BE2C (cell line): ENCODE results near the gene NKX2-3. TPM values are rescaled to one million over a fixed set of nuclear protein-coding genes. Genes with fewer than 3 reads are reported as not detected.

Source experiments
- DNase-seq: peaks from one replicate; pipeline ENCODE4 v3.0.0-alpha.2; 2020
- H3K27me3 ChIP-seq: fragments of 250-450 bp; sonication (Bioruptor Pico); 2 replicates; pipeline ENCODE4 v1.5.1; 2020; ENCODE audit warnings: mild to moderate bottlenecking
- H3K36me3 ChIP-seq: fragments of 250-450 bp; sonication (Bioruptor Pico); 2 replicates; pipeline ENCODE4 v1.5.1; 2020; ENCODE audit warnings: mild to moderate bottlenecking
- H3K4me1 ChIP-seq: fragments of 250-450 bp; sonication (Bioruptor Pico); 2 replicates; pipeline ENCODE4 v1.5.1; 2020
- H3K4me3 ChIP-seq: 2 replicates; pipeline ENCODE4 v1.5.1; 2011; ENCODE audit warnings: low read depth, low read length
- H3K9me3 ChIP-seq: fragments of 250-450 bp; sonication (Bioruptor Pico); 2 replicates; pipeline ENCODE4 v1.5.1; 2020
- polyA plus RNA-seq: library from polyadenylated mRNA; unstranded; fragments of >200 nt; gene quantifications from one replicate; pipeline ENCODE4 v1.2.1, GENCODE V29; 2012; ENCODE audit warnings: low read depth, missing spikeins; ENCODE audit not compliant: insufficient read length, insufficient read depth
- TF ChIP-seq, protein P1 (sequence below): IDR thresholded peaks from 2 replicates; pipeline ENCODE4 v1.5.1; 2012; ENCODE audit warnings: mild to moderate bottlenecking, low read depth, low read length

NKX2-3 gene
- not detected for polyA plus RNA-seq

DNA sequence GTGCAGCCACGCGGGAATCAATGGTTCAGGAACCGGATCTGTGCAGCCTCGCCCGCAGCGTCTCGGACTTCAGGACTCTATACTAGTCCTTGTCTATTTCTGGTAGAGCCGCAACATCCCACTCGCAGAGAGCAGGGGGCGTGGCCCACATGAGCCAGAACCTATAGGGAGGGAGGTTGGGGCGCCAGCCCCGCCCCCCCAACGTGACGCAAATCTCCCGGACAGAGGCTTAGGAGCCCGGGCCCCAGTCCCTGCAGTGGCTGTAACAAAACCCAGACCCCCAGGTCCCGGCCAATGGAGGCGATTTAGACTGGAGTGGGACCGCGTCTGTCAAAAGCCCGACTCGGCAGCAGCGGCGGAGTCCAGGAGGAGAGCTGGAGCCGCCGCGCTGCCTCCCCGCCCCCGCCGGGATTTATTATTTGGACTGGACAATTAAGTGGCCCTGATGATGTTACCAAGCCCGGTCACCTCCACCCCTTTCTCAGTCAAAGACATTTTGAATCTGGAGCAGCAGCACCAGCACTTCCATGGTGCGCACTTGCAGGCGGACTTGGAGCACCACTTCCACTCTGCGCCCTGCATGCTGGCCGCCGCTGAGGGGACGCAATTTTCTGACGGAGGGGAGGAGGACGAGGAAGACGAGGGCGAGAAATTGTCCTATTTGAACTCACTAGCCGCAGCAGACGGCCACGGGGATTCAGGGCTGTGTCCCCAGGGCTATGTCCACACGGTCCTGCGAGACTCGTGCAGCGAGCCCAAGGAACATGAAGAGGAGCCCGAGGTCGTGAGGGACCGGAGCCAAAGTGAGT lies at the start of gene NKX2-3:
TSS of gene NKX2-3 (plus strand) at position 256 of the 809 bp plus-strand sequence. CDS start at position 446, 190 bp downstream.
- peaks cover 100% of the 10 kb centered on the region for H3K27me3 ChIP-seq
- DNase-seq, result peak; percentile 87
- H3K4me3 ChIP-seq, result peak within 1 kb of the TSS; percentile 37
- TF ChIP-seq, protein P1, sequence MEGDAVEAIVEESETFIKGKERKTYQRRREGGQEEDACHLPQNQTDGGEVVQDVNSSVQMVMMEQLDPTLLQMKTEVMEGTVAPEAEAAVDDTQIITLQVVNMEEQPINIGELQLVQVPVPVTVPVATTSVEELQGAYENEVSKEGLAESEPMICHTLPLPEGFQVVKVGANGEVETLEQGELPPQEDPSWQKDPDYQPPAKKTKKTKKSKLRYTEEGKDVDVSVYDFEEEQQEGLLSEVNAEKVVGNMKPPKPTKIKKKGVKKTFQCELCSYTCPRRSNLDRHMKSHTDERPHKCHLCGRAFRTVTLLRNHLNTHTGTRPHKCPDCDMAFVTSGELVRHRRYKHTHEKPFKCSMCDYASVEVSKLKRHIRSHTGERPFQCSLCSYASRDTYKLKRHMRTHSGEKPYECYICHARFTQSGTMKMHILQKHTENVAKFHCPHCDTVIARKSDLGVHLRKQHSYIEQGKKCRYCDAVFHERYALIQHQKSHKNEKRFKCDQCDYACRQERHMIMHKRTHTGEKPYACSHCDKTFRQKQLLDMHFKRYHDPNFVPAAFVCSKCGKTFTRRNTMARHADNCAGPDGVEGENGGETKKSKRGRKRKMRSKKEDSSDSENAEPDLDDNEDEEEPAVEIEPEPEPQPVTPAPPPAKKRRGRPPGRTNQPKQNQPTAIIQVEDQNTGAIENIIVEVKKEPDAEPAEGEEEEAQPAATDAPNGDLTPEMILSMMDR, result no peak
- H3K4me1 ChIP-seq, result no peaks in the 10 kb centered on the region
- H3K9me3 ChIP-seq, result no peaks in the 10 kb centered on the region
- H3K36me3 ChIP-seq, result no peaks in the 10 kb centered on the region

DNA sequence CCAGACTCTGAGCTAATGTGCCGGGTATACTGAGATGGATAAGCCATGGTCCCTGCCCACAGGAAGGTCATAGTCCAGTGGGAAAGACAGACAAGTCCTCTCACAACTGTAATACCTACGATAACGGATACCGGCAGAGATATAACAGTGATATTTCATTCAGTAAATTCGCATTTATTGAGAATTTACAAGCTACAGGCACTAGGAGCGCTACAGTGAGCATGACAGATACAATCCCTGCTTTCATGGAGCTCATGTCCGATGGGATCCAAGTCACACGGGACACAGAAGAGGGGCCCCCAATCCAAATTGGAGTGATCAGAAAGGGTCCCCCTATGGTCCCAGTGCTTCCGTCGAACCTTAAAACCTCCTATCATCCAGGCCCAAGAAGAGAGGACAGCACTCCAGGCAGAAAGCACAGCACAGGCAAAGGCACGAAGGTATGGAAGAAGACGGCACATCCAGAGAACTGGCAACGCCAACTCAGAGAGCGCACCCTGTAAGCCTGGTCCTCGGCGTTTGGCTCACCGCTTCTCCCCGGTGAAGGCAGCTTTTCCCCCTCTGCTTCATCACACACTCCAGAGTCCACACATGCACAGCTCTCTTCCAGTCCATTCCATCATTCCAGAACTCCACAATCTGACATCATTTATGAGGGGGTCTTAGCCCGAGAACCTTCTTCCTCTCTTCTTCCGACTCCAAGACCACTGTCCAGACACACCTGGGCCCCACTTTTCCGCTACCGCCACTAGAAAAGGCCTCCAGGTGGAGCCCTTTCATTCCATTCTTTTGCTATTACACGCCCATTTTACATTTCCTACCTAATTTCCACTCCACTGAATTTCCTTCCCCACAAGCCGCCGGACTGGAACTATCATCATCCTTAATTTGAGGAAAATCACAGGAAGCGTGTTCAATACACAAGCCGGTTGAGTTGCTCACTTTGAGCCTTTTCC lies 47.8 kb upstream of the NKX2-3 start:
- H3K9me3 ChIP-seq, result no peaks in the 10 kb centered on the region
- no peaks in the 10 kb centered on the region for H3K4me1 ChIP-seq
- H3K36me3 ChIP-seq, result no peaks in the 10 kb centered on the region
- no peak overlapping the region for H3K4me3 ChIP-seq
- TF ChIP-seq, protein P1, result peak; percentile 36
- DNase-seq, result no peak
- peaks cover 3% of the 10 kb centered on the region for H3K27me3 ChIP-seq

DNA sequence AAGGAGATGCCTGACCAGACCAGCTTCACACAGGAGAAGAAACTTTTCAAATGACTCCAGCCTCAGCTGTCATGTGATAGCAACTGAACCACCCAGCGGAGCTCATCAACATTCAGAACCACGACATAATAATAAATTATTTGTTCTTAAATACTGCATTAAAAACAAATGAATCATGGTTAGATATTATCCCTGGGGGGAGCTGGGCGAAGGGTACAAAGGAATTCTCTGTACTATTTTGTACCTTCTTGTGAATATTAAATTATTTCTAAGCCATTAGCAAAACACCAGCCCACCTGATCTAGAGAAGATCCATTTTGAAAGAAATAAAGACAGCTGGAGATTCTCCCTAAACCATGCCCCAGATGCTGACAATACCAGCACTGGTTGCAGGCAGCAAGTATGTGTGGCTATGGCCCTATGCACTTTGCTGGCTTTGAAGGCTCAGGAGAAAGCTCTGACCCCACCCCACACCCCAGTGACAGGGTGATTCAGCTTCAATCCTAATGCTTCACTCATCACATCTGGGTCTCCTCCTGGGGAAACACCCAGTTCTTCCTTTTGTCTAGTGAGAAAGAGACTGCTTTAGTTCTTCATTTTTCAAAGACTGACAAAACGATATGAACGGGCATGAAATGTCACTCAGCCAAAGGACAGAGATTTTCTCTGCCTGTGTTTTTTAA lies 45.5 kb upstream of the NKX2-3 start:
- TF ChIP-seq, protein P1, result no peak
- no peaks in the 10 kb centered on the region for H3K4me1 ChIP-seq
- no peak for DNase-seq
- H3K27me3 ChIP-seq, result peaks cover 3% of the 10 kb centered on the region
- no peaks in the 10 kb centered on the region for H3K9me3 ChIP-seq
- no peaks in the 10 kb centered on the region for H3K36me3 ChIP-seq
- no peak overlapping the region for H3K4me3 ChIP-seq

DNA sequence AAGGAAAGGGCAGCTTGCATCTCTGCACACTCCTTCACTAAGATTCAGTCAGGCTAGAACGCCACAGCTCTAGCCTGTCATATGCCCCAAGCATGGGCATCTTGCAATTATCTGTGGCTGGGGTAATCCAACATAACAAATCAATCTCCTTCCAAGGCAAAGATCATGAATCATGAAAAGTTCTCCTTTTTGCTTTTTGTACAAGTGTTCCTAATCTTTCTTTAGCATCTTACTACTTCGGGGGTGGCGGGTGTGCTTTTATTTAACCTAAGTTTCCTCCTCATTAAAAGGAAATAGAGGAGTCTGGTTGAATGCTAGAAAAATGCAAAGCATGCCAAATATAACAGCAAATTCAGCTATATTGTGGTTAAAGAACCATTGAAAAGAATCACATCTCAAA lies 43.5 kb upstream of the NKX2-3 start:
- Histone ChIP-seq H3K4me3 (no peak overlapping the region), H3K4me1 (no peaks in the 10 kb centered on the region), H3K9me3 (no peaks in the 10 kb centered on the region), H3K27me3 (peaks cover 3% of the 10 kb centered on the region), H3K36me3 (no peaks in the 10 kb centered on the region)
- no peak for DNase-seq
- TF ChIP-seq, protein P1, result no peak

DNA sequence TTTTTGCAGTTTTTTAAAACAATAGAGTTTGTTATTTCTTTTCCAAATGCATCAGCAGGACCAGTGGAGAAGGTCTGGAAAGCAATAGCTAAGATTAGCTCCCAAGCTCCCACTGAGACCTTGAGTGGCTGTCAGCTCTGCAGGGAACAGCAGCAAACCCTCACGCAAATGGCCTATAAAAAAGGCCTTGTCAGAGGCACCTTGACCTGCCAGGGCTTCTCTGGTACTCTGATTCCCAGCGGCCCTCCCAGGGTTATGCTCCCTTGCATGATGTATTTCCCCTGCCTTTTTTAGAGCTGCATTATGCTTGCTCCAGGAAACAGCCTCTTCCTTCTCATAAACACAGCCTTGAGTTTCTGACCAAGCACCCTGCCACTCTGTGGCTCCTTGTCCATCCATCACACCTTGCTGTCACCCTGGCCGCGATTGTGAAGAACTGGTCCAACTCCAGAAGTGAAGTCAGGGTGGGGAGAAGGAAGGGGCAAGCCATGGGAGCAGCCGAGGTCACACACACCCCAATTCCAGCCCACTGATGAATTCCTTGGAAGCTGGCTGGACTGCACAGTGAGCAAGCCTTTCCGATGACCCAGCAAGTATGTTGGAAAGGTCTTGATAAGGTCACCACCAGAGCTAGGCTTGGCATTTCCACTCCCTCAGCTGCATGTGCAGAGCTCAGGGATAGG lies 35.3 kb upstream of the NKX2-3 start:
- H3K27me3 ChIP-seq, result no peaks in the 10 kb centered on the region

More for the DNA sequence above, 35.3 kb upstream of the NKX2-3 start:
- no peak for DNase-seq
- H3K4me1 ChIP-seq, result no peaks in the 10 kb centered on the region
- H3K4me3 ChIP-seq, result no peak overlapping the region
- no peaks in the 10 kb centered on the region for H3K9me3 ChIP-seq
- TF ChIP-seq, protein P1, result no peak
- no peaks in the 10 kb centered on the region for H3K36me3 ChIP-seq
